NK-92 (cell line): Measurements from ENCODE around the gene PPP2R3B.
"Not testable (repeated sequence)": the region's sequence is repeated elsewhere in the genome, so short reads cannot be mapped to it uniquely, and the experiment has no call there.

Source experiments
- DNase-seq: peaks from one replicate; lab custom pipeline; 2025; ENCODE audit not compliant: unreplicated experiment; lab: John Stamatoyannopoulos, UW

Gene PPP2R3B

DNA sequence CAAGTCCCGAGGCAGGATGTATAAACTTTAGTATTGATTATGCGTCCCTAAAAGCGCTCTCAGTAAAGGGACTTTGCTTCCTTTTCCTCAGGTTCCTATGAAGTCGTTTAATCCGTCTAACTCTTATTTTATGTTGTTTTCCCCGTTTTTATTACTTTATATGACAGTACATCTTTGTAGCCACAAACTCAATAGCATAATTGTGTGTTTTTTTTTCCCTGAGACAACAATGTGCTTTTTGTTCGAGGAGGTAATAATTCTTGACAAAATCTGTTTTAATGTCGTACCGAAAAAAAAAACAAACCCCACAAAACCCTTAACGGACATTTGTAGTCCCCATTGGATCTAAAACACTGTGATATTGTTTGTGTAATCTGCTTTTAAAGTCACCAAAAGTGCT lies 17.9 kb upstream of the PPP2R3B start:
- DNase-seq = no peak

DNA sequence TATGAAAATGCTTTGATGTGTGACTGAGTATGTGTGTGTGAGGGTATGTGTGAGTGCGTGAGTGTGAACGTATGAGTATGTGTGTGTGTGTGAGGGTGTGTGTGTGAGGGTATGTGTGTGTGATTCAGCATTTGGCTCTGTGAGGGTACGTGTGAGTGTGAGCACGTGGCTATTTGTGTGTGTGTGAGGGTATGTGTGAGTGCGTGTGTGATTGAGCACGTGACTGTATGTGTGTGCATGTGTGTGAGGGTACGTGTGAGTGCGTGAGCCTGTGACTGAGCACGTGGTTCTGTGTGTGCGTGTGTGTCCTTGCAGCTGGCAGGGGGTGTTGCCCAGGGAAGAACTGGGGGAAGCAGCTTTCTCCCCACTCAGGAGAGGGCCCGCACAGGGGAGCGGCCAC lies 16.1 kb upstream of the PPP2R3B start:
- DNase-seq = no peak

DNA sequence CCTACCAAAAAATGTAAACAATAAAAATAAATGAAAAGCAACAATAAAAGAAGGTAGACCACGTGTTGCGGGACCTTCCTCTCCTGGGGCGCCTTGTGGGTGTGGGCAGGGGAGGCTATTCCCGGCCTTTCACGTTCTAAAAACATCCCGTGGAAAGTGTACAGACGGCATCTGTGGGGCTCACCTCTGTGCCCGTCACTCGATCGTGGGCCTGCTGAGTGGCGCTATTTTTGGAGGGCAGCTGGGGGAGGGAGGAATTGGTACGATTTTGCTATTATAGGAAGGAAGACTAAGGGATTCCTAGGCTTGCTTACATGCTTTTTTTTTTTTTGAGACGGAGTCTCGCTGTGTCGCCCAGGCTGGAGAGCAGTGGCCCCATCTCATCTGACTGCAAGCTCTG lies 13.6 kb upstream of the PPP2R3B start:
- DNase-seq = no peak

DNA sequence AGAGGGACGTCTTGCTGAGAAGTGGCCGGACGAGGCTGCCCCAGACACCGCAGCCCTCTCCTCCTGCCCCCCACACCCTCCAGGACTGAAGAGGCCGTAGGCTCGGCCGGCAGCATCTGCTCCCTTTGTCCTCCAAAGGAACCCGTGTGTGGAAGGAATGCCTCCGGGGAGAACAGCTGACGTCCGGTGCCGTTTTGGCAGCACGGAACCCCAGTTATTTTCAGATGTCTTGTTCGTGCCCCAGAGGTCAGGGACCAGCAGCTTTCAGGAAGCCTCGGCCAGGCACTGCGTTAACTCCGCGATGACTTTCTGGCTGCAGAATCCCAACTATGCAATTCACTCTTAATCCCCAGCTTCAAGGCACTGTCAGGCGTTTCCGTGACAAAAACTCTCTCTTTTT lies 10.9 kb upstream of the PPP2R3B start:
- no peak for DNase-seq

DNA sequence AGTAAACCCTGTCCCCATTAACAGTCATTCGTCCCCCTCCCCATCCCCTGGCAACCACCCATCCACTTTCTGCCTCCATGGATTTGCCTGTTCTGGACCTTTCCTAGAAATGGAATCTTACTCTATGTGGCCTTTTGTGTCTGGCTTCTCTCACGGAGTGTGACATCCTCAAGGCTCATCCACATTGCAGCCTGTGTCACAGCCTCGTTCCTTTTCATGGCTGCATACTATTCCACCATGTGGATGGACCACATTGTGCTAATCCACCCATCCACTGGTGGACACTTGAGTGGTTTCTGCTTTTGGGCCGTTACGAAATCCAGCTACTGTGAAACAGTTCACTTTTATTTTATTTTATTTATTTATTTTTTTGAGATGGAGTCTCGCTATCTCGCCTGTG lies 8.1 kb upstream of the PPP2R3B start:
- no peak for DNase-seq

DNA sequence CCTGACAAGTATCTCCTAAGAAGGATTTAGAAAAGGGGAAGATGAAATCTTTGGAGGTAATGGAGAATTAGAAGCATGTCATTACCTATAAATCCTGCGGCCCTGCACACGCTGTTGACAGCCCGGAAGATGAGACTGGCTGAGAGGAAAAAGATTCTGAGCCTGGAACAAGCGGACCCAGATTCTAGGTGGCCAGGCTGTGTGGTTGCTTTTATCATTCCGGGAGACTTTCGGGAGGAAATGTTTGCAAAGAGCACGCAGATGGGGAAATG lies 5.8 kb upstream of the PPP2R3B start:
- DNase-seq = no peak

DNA sequence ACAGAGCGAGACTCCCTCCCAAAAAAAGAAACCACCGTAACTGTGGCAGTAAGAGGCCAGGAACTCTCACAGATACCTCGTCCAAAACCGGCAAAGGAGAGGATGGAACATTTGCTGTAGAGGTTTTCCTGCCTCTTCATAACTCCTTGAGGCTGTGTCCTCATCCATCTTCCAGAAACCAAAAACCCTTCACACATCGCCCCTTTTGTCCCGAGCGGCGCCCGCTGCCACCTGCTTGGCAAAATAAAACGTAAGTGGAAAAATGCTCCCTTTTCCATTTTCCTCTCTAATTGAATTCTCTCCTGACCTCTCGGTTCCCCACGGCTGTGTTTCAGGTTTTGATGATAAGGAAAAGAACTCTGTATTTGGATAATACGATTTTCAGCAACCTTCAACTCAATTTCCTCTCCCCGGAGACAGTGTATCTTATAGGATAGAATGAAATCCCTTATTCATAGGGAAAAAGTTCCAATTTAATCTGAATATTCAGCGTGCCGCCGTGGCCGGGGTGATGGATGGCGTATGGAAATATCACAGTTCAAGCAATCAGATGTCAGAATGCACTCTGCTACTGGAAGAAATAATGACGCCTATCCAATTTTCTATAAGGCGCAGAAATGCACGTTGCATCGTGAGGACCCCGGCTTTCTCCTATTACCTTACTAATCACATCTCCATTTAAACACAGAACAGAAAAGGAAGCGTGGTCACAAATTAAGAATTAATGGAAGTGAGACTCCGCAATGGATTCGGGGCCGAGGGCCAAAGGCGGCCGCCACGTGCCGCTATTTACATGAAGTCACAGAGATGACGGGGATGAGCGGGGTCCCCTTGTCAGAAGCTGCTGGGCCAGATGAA lies 5.2 kb upstream of the PPP2R3B start:
- no peak for DNase-seq

DNA sequence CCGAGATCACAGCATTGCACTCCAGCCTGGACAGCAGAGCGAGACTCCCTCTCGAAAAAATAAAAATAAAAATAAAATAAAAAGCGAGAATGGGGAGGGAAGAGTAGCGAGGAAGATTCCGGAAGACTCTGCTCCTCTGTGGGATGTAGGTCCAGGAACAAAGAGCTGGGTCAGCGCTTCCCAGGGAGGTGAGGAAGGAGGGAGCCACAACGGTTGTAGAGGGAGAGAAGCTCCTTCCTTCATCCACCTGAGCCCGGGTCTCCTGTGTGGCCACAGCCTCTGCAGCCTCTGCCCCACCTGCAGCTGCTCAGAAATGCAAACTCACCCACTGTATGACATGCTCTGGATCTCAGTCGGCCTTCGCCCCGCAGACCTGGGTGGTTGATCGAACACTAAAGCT lies 3.8 kb upstream of the PPP2R3B start:
- DNase-seq = no peak

DNA sequence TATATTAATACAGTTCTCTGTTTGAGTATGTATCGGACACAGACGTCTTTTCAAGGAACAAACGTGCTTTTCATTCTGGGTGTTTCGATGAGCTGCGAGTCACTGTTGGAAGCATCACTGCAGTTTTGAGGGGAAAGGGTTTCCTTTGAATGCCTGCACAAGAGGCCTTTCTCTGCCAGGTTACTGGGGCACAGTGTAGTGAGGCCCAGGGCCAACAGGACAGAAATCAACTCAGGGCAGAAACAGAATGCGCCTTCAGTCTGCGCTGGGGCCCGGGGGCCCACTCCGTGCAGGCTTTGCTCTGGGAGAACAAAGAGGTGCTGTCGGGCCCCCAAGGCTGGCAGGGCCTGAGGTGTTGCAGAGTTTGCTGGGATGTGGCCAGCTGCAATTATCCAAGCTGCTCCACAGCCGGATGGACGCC lies 2.3 kb upstream of the PPP2R3B start:
- DNase-seq = no peak

DNA sequence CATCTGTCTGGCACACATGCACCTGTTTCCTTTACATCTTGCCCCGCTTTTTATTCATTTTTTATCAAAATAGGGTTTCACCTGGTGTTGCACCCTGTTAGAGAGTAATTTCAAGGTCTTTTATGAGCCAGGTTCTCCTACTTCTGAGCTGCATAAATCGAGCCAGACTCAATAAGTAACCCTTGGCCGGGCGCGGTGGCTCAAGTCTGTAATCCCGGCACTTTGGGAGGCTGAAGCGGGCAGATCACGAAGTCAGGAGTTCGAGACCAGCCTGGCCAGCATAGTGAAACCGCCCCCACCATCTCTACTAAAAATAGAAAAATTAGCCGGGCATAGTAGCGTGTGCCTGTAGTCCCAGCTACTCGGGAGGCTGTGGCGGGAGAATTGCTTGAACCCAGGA lies 1.0 kb upstream of the PPP2R3B start:
- no peak for DNase-seq

DNA sequence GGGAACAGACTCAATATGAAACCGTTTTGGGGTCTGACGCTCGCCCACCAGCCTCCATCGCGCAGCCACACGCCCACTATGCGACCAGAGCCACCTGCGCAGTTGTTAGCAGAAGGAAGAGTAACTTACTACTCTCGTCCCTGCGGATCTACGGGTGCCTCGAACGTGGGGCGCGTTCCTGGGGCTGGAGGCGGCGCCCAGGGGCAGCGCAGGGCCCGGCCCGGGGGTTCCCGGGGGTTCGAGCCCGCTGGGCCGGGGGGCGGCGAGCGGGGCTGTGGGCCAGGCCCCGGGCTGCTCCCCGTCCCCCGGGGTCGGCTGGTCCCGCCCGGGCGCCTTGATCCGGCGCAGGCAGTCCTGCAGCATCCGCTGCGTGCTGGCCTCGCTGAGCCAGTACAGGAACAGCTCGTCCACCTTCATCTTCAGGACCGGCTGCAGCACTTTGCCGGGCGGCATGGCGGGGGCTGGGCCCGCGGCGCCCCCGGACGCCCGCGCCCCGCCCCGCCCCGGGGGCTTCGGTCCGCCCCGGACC lies 404 bp downstream of the PPP2R3B start:
- DNase-seq = no peak

DNA sequence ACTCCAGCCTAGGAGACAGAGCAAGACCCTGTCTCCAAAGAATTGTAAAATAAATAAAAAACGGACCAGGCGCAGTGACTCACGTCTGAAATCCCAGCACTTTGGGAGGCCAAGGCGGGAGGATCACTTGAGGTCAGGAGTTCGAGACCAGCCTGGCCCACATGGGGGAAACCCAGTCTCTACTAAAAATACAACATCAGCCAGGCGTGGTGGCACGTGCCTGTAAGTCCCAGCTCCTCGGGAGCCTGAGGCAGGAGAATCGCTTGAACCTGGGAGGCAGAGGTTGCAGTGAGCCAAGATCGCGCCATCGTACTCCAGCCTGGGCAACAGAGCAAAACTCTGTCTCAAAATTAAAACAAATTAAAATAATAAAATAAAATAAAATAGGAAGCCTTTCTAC lies 971 bp downstream of the PPP2R3B start:
- not testable (repeated sequence) for DNase-seq

DNA sequence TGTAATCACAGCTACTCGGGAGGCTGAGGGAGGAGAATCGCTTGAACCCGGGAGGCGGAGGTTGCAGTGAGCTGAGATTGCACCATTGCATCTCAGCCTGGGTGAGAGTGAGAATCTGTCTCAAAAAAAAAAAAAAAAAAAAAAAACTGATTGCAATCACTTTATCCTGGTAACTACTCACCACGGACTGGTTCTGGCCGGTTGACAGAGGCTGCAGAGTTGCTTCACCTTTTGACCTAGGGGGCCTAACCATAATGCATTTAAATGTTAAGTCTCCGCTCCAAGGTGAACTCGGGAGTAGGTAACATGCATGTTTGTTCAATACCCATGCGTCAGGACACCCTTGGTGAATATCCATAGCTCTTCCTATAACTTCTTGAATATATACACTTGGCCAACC lies 1.8 kb downstream of the PPP2R3B start:
- no peak for DNase-seq

DNA sequence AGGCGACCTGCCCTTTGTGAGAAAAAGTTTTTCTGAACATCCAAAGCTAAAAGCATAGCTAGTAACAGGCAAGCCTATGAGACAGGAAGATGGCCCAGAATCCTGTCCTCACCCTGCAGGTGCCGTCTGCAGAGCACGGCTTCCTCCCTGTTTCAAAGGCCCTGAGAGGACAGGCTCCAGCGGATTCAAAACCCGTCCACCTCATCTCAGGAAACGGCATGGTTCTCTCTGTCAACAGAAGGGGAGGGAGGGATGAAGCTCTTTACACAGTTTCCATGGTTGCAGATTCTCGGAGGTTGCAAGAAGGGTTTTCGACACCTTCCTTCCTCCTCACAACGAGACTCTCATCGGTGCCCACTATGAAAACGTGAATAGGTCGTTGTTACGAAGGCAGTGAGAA lies 8.3 kb downstream of the PPP2R3B start:
- no peak for DNase-seq

DNA sequence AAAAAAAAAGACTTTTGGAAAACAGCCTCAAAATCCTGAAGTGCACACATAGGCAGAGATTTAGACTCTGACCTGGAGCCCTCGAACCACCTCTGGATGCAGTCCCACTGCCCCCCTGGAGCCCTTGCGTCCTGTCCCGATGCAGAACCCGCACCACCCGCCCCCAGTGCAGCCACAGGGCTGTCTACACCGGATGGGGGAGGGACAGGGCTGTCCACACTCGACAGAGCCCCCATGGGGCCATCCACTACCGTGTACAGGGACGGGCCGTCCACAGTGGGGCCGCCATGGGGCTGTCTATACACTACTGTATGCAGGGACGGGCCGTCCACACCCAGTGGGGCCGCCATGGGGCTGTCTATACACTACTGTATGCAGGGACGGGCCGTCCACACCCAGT lies 10.5 kb downstream of the PPP2R3B start:
- DNase-seq = not testable (repeated sequence)

DNA sequence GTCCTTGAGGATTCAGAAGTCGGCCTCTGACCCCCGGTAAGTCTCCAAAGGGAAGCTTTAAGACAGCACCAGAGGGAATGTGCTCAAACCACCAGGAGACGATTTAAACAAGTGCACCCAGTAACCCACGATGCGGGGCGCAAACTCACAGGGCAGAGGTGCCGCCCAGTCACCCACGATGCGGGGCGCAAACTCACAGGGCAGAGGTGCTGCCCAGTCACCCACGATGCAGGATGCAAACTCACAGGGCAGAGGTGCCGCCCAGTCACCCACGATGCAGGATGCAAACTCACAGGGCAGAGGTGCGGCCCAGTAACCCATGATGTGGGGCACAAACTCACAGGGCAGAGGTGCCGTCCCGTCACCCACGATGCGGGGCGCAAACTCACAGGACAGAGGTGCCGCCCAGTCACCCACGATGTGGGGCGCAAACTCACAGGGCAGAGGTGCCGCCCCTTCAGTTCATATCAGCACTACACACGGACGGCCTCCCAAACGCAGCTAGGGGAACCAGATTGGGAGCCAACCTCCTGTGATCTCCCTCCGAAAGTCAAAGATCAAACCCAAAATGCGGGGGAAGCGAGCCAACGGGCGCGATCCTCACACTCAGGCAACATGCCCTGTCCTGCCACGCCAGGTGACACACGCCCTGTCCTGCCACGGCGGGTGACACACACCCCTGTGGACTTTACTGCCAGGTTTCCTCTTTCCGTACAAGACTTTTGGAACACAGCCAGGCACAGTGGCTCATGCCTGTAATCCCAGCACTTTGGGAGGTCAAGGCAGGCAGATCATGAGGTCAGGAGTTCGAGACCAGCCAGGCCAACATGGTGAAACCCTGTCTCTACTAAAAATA lies 11.3 kb downstream of the PPP2R3B start:
- DNase-seq = no peak

DNA sequence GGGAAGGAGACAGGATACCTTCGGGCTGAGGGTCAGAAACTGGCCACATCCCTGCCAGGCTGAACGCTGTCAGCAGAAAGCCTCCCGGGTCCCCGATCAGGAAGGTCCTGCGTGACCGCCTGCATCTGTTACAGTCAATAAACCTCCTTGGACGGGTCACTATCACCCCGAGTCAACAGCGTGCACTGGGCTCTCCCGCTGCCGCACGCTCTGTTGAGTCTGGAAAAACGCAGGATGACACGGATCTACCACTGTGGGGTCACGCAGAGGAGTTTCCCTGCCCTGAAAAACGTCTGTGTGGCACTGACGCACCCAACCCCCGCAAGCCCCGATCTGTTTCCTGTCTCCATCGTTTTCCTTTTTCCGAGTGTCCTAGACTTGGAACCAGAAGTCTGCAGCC lies 12.1 kb downstream of the PPP2R3B start:
- no peak for DNase-seq

DNA sequence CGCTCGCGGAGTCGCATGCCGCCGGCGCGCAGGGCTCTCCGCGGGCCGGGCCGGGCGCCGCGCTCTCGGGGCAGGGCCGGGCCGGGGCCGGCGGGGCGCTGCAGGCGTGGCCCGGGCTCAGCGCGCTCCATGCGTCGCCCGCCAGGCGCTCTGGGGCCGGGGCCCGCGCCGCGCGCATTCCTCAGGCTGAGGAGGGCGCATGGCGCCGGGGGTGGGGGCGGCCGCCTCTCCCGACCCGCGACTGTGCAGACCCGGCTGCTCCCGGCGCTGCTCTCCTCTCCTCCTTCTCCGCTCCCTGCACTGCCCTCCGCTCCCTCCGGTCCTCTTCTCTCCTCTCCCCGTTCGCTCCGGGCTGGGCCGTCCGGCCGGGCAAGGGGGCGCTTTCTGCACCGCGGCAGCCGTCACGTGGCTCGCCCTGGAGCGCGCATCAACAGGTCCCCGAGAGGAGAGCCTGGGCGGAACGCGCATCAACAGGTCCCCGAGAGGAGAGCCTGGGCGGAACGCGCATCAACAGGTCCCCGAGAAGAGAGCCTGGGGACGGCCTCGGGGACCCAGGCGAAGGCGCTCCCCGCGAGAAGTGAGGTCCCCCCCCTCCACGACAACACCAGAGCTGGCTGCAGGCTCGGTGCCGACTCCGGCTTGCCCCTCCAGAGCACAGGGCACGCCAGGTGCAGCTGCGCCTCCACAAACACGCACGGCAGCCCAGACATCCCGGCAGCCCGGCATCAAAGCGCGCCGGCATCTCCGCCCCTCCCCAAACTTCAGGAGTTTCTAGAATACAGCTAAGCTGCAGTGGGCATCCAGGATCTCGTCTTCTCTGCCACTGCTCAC lies 12.9 kb downstream of the PPP2R3B start:
- no peak for DNase-seq

DNA sequence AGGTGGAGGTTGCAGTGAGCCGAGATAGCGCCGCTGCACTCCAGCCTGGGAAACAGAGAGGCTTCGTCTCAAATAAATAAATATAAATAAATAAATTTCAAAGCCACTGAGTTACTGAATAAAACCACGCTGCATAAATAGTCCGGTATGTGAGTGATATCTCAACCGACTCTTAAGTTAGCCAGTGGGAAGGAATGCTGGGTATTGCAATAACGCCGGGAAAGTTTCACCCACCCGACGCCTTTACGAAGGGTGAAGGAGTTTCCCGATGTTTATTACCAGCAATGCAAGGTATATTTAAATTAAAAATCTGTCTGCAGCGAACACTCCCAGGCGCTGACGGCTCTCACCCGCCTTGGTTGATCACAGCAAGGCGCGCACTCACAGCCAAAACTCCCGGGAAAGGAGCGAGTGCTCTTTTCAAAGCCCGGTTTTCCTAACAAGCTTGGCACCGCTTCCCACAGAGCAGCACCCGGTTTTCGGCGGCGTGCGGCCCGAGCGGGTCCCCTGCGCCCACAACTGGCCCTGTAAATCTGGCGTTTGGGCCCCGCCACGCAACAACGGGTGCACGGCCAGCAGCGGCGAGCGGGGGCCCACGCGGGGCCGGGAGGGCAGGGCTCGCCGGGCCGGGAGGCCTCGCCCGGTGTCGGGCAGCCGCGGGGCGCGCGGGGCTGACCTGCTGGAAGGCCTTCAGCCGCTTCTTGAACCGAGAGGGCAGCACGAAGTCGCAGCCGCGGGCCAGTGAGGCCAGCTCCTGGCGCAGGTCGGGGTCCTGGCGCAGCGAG lies 13.7 kb downstream of the PPP2R3B start:
- no peak for DNase-seq

DNA sequence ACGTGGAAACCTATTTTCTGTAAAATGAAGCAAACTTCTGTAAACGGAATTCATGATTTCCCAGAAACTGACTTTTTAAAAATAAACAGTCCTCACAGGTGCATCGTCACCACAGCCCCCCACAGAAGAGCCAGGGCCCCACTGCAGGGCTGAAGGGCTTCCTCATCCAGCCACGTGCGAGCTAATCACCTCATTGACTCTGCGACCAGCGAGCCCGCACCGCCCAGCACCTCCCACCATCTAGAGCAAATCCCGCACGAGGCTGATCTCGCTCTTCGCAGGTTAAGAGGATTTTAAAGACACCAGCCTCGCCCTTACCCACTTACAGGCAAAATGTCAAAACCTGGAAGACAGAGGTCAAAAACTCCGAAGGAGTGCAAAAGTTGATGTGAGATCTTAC lies 14.8 kb downstream of the PPP2R3B start:
- DNase-seq = no peak
